Measurements from ENCODE around the gene DNAJA3.

The DNAJA3 gene

GRCh38 chr16:4428500-4428899 lies 2.8 kb downstream of the DNAJA3 start:
- no peak for DNase-seq (ENCODE audit: extremely low read depth, low read depth)
- no peak overlapping the region for H3K4me3 ChIP-seq (replicated peaks; ENCODE audit: low read depth, low read length)
- no peak for TF ChIP-seq CTCF (IDR thresholded peaks at IDR 0.05; ENCODE audit: low read depth, low read length, missing control alignments)

GRCh38 chr16:4431023-4431422 lies 5.4 kb downstream of the DNAJA3 start:
- no peak for TF ChIP-seq CTCF (IDR thresholded peaks at IDR 0.05; ENCODE audit: low read depth, low read length, missing control alignments)
- H3K4me3 ChIP-seq (replicated peaks; ENCODE audit: low read depth, low read length): no peak overlapping the region
- DNase-seq (ENCODE audit: extremely low read depth, low read depth): no peak

GRCh38 chr16:4433228-4433627 lies 7.6 kb downstream of the DNAJA3 start:
- DNase-seq (ENCODE audit: extremely low read depth, low read depth): no peak
- no peak for TF ChIP-seq CTCF (IDR thresholded peaks at IDR 0.05; ENCODE audit: low read depth, low read length, missing control alignments)
- no peak overlapping the region for H3K4me3 ChIP-seq (replicated peaks; ENCODE audit: low read depth, low read length)

GRCh38 chr16:4433914-4434787 lies 8.5 kb downstream of the DNAJA3 start:
- no peak overlapping the region for H3K4me3 ChIP-seq (replicated peaks; ENCODE audit: low read depth, low read length)
- DNase-seq (ENCODE audit: extremely low read depth, low read depth): no peak
- no peak for TF ChIP-seq CTCF (IDR thresholded peaks at IDR 0.05; ENCODE audit: low read depth, low read length, missing control alignments)

- no peak for TF ChIP-seq CTCF (IDR thresholded peaks at IDR 0.05; ENCODE audit: low read depth, low read length, missing control alignments)
- DNase-seq (ENCODE audit: extremely low read depth, low read depth): no peak
Measured at GRCh38 chr16:4435337-4436067, 9.8 kb downstream of the DNAJA3 start.

GRCh38 chr16:4437366-4437765 lies 11.7 kb downstream of the DNAJA3 start:
- no peak overlapping the region for H3K4me3 ChIP-seq (replicated peaks; ENCODE audit: low read depth, low read length)
- TF ChIP-seq CTCF (IDR thresholded peaks at IDR 0.05; ENCODE audit: low read depth, low read length, missing control alignments): no peak
- DNase-seq (ENCODE audit: extremely low read depth, low read depth): no peak

More at GRCh38 chr16:4435337-4436067, 9.8 kb downstream of the DNAJA3 start:
- no peak overlapping the region for H3K4me3 ChIP-seq (replicated peaks; ENCODE audit: low read depth, low read length)

Data from HFF-Myc (cell line).